NCI-H526 (cell line): ENCODE data around the gene RAX2.
A peak's percentile ranks its signal among the peaks of the same experiment; 100 is the strongest.

ENCODE experiments used
- DNase-seq, 2 experiments: peaks; one replicate each; lab custom pipeline; 2025; lab: John Stamatoyannopoulos, UW

The RAX2 gene

DNA sequence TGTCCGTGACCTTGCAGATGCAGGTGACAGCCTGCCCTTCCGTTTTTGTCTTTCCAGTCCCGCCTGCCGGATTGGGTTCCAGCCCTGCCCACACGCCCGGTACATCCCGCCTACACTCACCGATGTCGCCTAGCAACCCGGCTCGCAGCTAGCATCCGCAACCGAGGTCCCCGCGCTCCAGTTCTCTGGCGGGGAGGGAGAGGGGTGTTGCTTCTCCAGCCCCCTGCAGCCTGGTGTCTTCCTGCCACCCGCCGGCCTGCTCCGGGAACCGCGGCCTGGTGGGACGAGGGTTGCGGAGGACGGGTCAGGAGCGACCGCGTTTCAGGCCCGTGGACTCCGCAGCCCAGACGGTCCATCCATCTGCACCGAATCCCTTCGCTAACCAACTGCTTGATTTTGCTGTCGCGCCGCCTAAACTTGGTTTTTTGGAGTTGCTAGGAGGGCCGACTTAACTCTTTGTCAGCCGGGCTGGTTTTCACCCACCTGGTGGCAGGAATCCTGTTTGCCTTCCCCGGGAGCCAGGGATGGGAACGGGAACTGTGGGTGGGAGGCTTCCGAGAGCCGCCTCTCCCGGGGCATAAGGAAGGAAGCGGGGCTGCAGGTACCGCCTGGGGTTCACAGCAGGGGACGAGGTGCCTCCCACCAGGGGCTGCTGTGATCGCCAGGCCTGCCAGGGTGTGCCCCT lies 29.5 kb upstream of the RAX2 start:
- peak in 1 of 2 experiments; percentile 37 for DNase-seq

DNA sequence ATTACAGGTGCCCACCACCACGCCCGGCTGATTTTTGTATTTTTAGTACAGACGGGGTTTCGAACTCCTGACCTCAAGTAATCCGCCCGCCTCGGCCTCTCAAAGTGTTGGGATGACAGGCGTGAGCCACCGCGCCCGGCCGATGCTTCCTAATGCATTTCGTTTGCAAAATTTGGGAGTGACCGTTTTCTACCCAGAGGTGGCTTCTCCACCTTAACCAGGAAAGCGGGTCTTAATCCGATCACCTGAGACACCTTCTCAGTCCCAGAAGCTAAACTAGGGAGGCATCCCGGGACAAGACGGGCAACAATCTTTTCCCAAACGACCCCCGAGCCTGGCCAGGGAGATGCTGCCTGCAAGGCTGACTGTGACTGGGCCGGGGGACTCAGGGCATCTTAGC lies 29.0 kb upstream of the RAX2 start:
- DNase-seq = no peak

DNA sequence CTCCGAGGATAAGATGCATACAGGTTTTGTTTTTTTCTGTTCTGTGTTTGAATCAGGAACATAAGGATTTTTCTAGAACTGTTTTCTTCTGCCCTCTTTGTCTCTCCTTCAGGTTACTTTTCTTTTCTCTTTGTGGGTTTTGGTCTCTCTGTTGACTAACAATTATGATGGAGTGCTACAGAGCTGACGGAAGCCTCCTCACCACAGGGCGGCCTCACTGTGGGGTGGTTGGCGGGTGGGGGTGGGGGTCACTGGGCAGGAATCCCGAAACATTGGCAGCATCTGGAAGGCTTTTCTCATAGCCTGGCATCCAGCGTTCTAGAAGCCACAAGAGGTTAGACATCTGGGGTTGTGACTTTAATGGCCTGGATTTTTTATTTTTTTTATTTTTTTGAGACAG lies 26.1 kb upstream of the RAX2 start:
- DNase-seq = no peak

DNA sequence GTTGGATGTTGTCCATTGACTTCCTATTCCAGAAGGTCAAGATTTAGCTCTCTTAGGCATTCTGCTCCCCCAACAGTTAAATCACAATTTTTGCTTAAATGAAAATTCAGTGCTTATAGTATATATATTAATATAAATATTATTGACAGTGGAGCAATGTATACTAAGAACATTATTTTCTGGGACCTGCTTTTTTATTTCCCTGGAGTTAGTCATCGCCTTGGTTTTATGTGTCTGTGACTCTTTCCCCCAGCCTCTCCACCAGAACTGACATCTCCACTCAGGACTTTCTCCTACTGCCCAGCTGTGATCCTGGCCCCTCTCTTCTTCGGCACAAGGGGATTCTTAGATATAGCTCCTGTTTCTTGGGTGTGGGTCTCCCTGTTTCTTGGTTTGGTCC lies 24.3 kb upstream of the RAX2 start:
- DNase-seq = no peak

DNA sequence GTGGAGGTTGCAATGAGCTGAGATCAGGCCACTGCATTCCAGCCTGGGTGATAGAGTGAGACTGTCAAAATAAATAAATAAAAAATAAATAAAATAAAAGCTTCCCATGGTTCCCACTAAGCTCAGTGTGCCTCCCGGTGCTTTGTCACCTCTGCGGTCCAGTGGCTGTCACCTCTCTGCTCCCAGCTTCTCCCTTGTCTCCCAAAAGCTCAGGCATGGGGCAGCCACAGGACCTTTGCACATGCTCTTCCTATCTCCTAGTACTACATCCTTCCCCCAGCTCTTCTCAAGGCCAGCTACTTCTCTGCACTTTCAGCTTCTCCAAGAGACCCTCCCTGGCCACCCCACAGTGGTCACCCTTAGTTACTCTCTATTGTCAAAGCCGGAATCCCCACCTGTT lies 21.8 kb upstream of the RAX2 start:
- no peak for DNase-seq

DNA sequence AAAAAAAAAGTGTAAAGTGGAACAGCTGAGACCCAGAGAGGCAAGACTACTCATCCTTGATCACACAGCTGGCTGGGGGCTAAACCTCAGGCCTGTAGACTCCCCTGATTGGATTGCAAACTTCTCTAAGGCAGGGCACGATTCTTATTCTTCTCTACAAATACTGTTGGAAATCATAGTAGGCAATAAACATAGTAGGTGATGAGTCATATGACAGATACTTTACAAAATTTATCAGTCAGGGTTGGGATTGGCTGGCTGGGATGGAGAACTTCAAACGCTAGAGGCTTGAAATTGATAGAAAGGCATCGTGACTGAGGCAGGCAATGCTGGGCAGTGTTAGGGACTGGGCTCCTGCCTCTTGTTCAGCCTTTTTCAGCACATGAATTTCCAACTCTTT lies 20.1 kb upstream of the RAX2 start:
- no peak for DNase-seq

DNA sequence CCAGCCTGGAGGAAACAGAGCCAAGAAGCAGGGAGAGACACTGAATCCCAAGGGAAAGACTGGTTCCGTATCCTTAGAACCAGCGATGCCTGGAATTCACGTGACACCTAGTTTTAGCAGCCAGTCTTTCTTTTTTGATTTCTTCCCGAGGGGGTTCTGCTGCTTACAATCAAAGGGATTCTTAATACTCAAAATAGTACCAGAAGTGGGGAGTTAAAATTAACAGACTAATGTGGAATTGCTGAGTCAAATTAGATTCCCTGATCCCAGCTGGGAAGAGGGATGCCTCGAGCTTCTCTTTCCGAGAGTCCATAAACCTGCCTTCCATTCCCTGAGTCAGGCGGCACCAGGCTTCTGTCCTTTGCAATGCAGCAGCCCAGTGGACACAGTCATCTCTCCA lies 18.9 kb upstream of the RAX2 start:
- no peak for DNase-seq

DNA sequence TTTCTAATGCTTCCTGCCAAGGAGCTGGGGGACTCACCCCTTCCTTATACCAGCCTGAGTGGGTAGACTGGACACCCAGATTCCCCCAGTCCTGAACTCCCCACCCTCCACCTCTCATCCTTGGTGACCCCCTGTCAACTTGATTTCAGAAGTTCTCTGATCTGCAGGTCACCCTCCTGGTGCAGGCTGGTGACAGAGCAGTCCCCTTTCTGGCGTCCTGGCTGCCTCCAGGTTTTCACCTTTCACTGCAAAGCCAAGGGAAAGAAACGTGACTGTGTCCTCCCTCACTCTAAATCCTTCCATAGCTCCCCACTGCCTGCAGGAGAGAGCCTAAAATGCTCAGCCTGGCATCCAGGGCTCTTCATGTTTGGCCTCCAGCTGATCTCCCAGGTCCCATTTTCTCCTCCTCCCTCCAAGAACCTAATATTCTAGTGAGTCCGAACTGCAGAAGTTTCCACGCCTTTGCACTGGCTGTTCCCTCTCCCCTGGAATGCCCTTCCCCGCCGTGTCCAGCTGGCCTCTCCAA lies 18.2 kb upstream of the RAX2 start:
- no peak for DNase-seq

DNA sequence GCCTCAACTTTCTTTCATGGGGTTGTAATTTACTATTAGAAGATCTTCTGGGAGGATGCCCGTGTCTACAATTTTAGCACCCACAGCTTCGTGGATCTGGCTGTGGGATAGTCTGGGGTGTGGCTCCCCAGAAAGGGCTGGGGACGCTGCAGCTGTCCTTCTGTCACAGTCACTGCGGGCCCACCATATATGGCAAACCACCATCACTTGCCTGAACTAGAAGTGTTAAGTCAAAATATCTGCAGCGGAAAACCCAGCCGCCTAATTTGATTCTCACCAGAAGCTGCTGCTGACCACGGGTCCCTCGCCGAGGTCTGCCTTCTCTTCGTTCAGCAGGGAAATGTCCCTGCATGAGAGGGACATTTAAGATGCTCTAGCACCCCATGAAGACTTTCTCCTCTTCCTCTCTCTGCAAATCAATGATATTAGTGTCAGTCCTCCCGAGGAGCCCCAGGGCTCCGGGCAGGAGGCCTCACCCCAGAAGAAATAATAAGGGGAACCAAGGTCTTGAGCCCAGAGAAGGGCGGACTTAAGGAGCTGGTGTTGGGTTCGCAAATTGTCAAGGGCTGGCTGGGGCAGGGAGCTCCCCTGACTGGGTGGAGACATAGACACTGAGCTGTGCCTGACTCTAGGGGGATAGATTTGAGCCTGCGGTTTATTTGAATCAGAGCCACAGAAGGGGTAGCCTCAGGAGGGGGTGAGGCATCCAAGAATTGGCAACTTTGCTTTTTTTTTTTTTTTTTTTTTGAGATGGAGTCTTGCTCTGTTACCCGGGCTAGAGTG lies 17.2 kb upstream of the RAX2 start:
- DNase-seq = no peak

DNA sequence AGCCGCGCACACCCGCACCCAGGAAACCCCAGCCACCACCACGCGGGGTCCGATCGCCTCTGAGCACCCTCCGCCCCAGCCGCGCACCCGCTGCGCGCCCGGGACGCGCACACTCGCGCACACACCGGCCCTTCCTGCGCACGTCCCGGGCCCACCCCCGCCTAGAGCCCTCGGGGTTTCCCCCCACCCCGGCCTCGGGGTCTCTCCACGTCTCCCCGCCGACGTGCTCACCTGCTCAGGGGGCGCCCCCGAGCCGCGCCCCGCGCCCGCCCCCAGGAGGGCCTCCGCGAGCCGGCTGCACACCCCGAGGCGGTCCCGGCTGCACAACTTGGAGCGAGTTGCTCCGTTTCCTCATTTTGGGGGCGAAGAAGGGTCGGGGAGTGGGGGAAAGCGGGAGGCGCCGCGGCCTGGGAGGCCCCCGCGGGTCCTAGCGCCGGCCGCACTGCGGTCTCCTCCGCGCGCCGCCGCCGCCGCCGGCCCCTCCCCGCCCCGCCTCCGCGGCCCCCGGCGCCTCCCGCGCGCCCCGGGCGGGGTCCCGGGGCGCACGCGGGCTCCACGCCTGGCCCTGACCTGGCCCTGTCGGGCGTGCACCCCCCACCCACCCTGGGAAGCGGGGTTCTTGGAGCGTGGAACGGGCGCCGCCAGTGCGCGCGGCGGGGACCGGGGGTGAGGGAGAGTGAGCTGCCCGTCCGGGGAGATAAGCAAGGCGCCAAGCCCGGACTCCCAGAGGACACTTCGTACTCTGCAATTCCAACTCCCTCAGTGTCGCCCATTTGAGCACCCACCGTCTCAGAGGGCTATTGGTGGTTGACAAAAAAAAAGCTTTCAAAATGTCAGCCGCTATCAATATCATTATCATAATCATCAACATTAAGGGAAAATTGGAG lies 14.2 kb upstream of the RAX2 start, which contains the start of gene MATK:
Gene MATK, minus strand, starts transcription at position 444 of the 887 bp plus-strand sequence. CDS start 1,246 bp downstream, outside the sequence.
- peak in 1 of 2 experiments; percentile 15 for DNase-seq

DNA sequence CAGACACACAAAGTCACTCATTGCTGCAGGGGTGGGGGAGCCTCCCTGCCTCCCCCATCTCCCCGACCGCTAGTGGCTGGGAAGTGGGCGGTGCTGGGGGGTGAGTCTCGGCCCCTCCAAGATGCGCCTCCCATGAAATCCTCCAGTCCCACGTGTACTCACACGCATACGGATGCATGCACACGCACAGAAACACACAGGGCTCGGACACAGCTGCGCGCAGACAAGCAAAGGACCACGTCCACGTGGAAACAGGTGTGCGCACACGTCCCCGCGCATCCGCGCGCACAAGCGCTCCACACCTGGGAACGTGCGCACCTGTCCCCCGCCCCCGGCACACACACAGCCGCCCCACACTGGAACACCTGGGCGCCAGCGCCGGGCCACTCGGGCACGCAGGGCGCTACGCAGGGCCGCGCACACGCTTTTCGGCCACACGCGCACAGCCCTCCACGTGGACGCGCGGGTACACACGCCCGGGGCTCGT lies 13.5 kb upstream of the RAX2 start:
- peak in 1 of 2 experiments; percentile 36 for DNase-seq

DNA sequence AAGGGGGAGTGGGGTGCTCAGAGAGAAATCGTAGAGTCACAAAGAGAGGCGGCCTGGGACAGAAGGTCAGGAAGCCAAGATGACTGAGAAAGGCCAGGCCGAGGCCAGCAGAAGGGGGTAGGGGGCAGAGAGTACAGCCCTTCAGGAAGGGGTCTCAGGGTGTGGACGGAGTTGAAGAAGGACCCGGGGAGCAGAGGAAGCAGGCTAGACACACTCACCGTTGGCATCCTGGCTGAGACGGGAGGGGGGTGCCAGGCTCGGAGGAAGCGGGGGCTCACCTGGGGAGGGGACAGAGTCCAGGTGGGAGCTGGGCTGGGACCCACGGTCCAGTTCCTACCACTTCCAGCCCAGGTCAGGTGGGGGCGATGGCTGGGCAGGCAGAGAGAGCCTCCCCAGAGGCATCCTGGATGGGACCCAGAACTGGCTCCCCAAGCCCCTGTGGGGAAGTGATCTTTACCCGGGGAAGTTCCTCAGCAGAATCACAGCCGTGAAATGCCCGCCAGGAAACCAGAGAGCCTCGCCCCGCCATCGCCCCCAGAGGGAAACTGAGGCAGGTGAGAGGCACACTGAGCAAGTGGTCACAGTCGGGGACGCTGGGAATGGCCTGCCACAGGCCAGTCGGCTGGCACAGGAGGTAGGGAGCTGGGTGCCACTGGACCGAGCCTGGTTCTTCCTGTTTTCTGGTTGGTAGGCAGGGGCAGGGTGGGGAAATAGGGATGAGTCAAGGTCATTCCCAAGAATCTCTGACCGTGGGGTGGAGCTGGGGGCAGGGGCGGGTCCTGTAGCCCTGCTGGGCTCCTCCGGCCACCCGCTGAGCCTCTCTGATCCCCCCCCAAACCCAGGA lies 12.8 kb upstream of the RAX2 start:
- DNase-seq = peak in 1 of 2 experiments; percentile 31

DNA sequence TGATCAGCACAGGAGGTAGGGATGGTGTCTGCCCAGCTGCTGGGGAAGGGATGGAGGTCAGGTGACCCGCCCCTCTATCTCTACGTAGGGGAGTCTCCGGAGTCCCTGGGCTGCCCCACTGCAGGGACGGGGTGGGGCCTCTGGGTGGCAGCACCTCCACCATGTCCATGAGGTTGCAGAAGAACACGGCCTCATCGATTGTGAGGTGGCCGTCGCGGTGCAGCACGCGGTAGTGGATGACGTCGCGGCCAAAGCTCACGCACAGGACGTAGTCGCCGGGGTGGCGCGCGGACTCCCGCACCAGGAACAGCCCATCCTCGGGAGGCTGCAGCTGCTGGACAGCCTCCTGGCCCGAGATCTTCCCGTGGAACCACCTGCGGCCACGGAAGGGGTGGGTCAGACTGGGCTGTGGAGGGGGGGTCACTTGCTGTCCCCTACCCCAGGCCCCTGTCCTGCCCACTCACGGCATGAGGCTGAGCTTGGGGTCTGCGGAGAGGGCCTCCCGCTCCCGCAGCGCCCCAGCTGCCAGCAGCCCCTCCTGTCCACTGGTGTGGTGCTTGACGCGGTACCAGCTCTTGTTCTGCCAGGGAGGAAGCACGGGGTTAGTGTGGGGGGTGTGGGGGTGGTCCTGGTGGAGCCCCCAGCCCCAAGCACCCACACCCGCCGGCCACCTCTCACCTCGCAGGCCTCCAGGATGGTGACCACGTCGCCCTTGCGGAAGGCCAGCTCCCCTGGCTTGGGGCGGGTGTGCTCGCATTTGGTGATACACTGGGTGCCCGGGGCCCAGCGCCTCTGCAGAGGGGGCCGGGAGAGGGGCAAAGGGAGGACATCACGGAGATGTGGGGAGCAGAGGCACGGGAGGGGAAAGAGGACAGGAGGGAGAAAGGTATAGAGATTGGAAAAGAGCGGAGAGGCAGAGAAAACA lies 11.9 kb upstream of the RAX2 start:
- DNase-seq = no peak

DNA sequence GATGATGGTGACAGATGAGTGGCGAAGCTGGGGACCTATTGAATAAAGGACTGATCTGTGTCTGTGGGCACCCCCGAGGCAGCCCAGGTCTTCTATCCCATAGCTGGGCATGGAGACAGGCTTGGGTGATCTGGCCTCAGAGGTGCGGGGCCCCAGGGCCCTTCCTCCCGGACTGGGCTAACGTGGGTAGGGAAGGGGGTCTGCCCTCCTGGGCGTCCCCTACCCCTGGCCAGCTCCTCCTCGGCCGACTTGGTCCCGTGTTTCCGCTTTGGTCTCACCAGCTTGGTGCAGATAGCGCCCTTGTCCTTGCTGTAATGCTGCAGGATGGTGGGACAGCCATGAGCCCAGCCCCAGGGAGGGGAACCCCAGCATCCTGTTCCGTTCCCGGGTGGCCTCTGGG lies 10.9 kb upstream of the RAX2 start:
- no peak for DNase-seq

DNA sequence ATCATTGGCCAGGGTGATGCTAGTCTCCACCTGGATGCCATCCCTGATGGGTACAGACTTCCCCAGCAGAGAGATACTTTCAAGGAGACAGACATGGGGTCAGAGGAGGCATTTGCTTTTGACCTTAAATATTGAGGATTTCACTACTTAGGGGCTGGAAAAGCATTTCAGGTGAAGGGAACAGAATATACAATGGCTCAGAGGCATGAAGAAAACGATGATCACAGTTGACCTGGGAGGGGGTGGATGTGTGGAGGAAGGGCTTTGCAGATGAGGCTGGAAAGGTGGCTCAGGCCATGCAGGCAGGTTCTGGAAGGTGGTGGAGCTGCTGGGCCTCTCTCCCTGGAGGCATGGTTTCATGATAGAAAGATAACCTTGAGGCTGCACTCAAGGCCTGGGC lies 10.3 kb upstream of the RAX2 start:
- no peak for DNase-seq

DNA sequence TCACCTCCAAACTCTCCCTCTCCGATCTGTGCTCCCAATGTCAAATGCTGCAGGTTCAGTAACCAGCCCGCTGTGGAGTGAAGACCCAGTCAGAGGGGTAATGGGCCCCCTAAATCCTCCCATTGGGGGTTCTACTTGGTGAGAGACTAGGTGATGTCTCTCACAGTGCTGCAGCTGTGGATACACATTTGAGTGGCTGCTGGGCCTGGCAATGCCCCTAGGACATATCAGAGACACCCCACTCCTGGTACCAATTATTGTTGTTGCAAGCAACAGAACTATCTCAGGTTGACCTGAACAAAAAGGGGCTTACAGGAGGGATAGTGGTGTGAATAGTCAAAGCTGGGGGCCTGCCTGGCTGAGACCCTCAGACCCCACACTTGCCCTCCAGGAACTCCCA lies 9.6 kb upstream of the RAX2 start:
- no peak for DNase-seq

DNA sequence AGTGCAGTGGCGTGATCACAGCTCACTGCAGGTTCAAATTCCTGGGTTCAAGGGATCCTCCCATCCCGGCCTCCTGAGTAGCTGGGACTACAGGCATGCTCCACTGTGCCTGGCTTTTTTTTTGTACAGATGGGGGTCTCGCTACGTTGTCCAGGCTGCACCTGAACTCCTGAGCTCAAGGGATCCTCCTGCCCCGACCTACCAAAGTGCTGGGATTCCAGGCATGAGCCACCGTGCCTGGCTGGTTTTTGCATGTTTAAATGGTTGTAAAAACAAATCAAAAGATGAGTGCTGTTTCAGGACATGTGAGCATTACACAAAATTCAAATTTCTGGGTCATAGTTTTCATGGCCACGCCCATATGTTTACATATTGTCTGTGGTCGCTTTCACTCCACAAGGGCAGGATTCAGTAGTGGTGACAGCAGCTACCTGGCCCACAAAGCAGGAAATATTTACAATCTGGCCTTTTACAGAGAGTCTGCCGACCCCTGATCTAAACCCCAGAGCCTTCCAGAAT lies 8.8 kb upstream of the RAX2 start:
- peak; percentile 82 to 89 for DNase-seq

DNA sequence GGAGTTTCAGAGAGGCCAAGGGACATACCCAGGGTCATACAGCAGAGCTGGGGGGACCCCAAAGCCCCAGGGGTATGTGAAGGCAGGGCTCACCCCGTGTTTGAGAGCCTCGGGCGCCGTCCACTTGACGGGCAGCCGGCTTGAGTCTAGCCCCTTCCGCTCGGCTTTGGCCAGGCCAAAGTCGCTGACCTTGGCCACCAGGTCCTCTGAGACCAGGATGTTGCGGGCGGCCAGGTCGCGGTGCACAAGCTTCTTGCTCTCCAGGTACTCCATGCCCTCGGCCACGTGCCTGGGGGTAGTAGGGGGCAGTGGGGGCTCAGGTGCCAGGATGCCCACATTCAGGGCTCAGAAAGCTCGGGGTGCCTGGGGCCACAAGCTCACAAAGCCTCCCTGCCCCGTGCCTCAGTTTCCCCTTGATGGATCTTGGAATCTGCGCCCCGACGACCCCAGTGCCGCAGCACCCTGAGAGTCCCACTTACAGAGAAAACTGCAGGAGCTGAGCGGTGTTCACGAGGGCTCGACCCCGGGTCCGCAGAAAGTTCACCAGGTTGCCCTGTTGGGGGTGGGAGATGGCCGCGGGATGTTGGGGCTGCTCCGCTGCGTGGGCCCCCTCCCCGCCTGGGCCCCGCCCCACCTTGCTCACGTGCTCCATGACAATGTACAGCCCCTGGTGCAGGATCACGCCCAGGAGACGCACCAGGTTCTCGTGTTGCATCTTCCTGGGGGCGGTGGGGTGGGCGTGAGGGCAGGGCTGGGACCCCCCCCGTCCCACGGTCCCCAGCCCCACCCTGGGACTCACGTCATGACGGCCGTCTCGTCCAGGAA lies 7.1 kb upstream of the RAX2 start:
- DNase-seq = no peak
